Subcutaneous abdominal adipose tissue (tissue), 5 donors: ENCODE results near the gene UTF1.
"Not testable (repeated sequence)": the region's sequence is repeated elsewhere in the genome, so short reads cannot be mapped to it uniquely, and the experiment has no call there.

Source experiments
- H3K27ac ChIP-seq: one replicate; pipeline ENCODE4 v1.7.0; 2013; ENCODE audit warnings: low read depth, mild to moderate bottlenecking, inconsistent platforms, low read length, moderate library complexity
- H3K27me3 ChIP-seq, 5 donors: one replicate each; pipeline ENCODE4 v1.7.0; 2013; ENCODE audit warnings: low read length in 5 of 5, inconsistent platforms in 1 of 5; ENCODE audit not compliant: control insufficient read depth in 5 of 5, insufficient read depth in 4 of 5
- H3K36me3 ChIP-seq, 5 donors: one replicate each; pipeline ENCODE4 v1.7.0; 2013; ENCODE audit warnings: low read length in 5 of 5; ENCODE audit not compliant: control insufficient read depth in 5 of 5, insufficient read depth in 5 of 5
- H3K4me1 ChIP-seq, 5 donors: one replicate each; pipeline ENCODE4 v1.7.0; 2013; ENCODE audit warnings: low read length in 5 of 5, mild to moderate bottlenecking in 3 of 5, moderate library complexity in 1 of 5; ENCODE audit not compliant: control insufficient read depth in 5 of 5, insufficient read depth in 5 of 5
- H3K4me3 ChIP-seq, 5 donors: one replicate each; pipeline ENCODE4 v1.7.0; 2013; ENCODE audit warnings: low read length in 5 of 5, low read depth in 1 of 5
- H3K9ac ChIP-seq, 5 donors: one replicate each; pipeline ENCODE4 v1.7.0; 2013; ENCODE audit warnings: low read length in 5 of 5, mild to moderate bottlenecking in 4 of 5, moderate library complexity in 3 of 5
- H3K9me3 ChIP-seq, 5 donors: one replicate each; pipeline ENCODE4 v1.7.0; 2013; ENCODE audit warnings: low read length in 5 of 5; ENCODE audit not compliant: control insufficient read depth in 5 of 5
- donor health status: healthy.
- donor health status: healthy.
- donor health status: healthy.
- donor health status: healthy.
- donor health status: healthy.

UTF1 gene

GRCh38 chr10:133262696-133263095 is 32.7 kb downstream of the UTF1 start:
- no peaks in the 10 kb centered on the region for H3K36me3 ChIP-seq
- H3K27me3 ChIP-seq = no peaks in the 10 kb centered on the region
- H3K4me3 ChIP-seq = peak overlapping the region in 2 of 5 donors; percentile 54 to 57
- peak overlapping the region in 1 of 5 donors; percentile 30 for H3K9ac ChIP-seq
- no peaks in the 10 kb centered on the region for H3K9me3 ChIP-seq
- no peak overlapping the region for H3K27ac ChIP-seq
- H3K4me1 ChIP-seq = peaks cover 6 to 72% (median 63%) of the 10 kb centered on the region in 5 donors

- H3K27ac ChIP-seq = no peak overlapping the region
- no peaks in the 10 kb centered on the region for H3K36me3 ChIP-seq
- H3K9me3 ChIP-seq = no peaks in the 10 kb centered on the region
- no peaks in the 10 kb centered on the region for H3K27me3 ChIP-seq
- no peak overlapping the region for H3K9ac ChIP-seq
- peaks cover 6 to 63% (median 53%) of the 10 kb centered on the region in 5 donors for H3K4me1 ChIP-seq
- H3K4me3 ChIP-seq = no peak overlapping the region
Measured at GRCh38 chr10:133263674-133264073, 33.7 kb downstream of the UTF1 start.

- H3K27me3 ChIP-seq = no peaks in the 10 kb centered on the region
- no peaks in the 10 kb centered on the region for H3K36me3 ChIP-seq
- no peaks in the 10 kb centered on the region for H3K9me3 ChIP-seq
- no peak overlapping the region for H3K9ac ChIP-seq
- no peak overlapping the region for H3K4me3 ChIP-seq
- H3K27ac ChIP-seq = no peak overlapping the region
- H3K4me1 ChIP-seq = peaks cover 4 to 55% (median 45%) of the 10 kb centered on the region in 5 donors
Measured at GRCh38 chr10:133264461-133264860, 34.4 kb downstream of the UTF1 start.

GRCh38 chr10:133265052-133265451 is 35.0 kb downstream of the UTF1 start:
- not testable (repeated sequence) for H3K27me3 ChIP-seq, H3K9ac ChIP-seq, H3K9me3 ChIP-seq, H3K4me3 ChIP-seq, H3K27ac ChIP-seq, H3K36me3 ChIP-seq
- H3K4me1 ChIP-seq = peaks cover 3 to 49% (median 39%) of the 10 kb centered on the region in 5 donors

DNA sequence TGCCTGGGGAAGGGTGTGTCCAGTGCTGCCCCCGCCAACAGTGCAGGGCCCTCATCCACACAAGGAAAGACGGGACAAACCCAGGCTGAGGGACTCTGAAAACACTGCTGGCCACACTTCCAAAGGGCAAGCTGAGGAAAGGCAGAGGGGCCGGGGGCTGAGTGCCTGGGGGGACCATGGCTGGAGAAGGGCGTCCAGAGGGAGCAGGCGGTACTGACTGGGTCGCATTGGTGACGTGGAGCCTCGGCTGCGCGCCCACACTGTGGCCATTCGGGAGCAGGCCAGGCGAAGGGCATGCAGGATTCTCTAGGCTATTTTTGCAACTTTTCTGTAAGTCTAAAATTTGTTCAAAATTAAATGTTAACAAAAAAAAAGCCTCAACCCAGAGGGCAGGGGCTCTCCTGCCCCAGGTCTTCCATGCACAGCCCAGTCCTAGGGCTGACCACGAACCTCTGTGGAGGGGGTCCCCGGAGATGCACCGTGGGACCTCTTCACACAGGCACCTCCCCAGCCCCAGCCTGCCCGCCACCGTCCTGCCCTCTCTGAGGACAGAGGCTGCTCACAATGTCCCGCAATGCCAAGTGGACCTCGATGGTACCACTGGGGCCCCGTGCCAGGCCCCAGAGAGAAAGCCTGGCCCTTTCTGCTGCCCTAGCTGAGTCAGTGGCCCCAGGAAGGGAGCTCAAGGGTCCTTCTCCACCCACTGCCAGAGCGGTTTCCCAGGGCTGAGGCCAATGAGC is 36.2 kb downstream of the UTF1 start:
- no peaks in the 10 kb centered on the region for H3K9me3 ChIP-seq
- no peak overlapping the region for H3K27ac ChIP-seq
- H3K4me1 ChIP-seq = peaks cover 3 to 37% (median 28%) of the 10 kb centered on the region in 5 donors
- no peaks in the 10 kb centered on the region for H3K27me3 ChIP-seq
- peaks cover 0 to 8% (median 3%) of the 10 kb centered on the region in 5 donors for H3K36me3 ChIP-seq
- no peak overlapping the region for H3K9ac ChIP-seq
- peak overlapping the region in 2 of 5 donors; percentile 30 to 50 for H3K4me3 ChIP-seq

- Histone ChIP-seq H3K9me3 (no peaks in the 10 kb centered on the region), H3K27ac (no peak overlapping the region), H3K9ac (no peak overlapping the region), H3K4me1 (peaks cover 3 to 31% (median 23%) of the 10 kb centered on the region in 5 donors), H3K4me3 (no peak overlapping the region), H3K27me3 (no peaks in the 10 kb centered on the region), H3K36me3 (peaks cover 0 to 12% (median 3%) of the 10 kb centered on the region in 5 donors)
Measured at GRCh38 chr10:133267293-133267692, 37.3 kb downstream of the UTF1 start.

DNA sequence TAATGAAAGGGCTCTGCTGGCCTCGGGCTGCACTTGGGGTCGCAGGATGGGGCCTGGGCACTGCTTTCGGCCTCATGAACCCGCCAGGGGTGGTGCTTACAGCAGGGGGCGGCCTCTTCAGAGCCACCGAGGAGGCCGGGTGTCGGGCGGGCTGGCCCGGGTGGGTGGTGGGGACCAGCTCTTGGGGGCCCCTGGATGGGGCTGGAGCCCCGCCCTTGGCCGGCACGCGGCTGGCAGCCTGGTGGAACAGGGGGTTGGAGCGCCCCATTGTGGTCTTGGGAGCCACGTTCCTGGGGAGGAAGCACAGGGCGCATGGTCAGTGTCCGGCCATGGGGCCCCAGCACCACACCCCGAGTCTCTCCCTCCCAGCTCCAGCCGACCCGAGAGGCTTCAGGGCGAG is 37.8 kb downstream of the UTF1 start:
- no peaks in the 10 kb centered on the region for H3K9me3 ChIP-seq
- peaks cover 0 to under 1% (median 0%) of the 10 kb centered on the region in 5 donors for H3K27me3 ChIP-seq
- no peak overlapping the region for H3K9ac ChIP-seq
- H3K27ac ChIP-seq = no peak overlapping the region
- H3K36me3 ChIP-seq = peaks cover 0 to 12% (median 3%) of the 10 kb centered on the region in 5 donors
- peaks cover 0 to 26% (median 19%) of the 10 kb centered on the region in 5 donors for H3K4me1 ChIP-seq
- no peak overlapping the region for H3K4me3 ChIP-seq

DNA sequence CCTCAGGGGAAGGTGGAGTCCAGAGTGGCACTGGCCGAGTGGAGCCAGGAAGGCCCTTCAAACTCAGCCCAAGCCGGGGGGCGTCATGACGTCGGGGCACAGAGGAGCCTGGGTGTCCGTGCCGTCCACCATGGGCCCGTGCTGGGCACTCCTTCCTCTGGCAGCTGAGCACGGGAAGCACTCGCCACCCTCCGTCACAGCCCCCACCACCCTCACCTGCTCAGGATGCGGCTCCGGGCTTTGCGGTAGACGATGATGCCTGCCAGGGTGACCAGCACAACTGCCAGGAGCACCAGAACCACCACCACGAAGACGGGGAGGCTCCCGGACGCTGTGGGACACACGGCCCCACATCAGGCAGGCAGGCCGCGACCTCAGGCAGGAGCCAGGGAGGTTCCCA is 38.5 kb downstream of the UTF1 start:
- no peaks in the 10 kb centered on the region for H3K9me3 ChIP-seq
- H3K27me3 ChIP-seq = peaks cover 0 to 7% (median 0%) of the 10 kb centered on the region in 5 donors
- peaks cover 0 to 24% (median 19%) of the 10 kb centered on the region in 5 donors for H3K4me1 ChIP-seq
- H3K9ac ChIP-seq = no peak overlapping the region
- H3K27ac ChIP-seq = no peak overlapping the region
- no peak overlapping the region for H3K4me3 ChIP-seq
- H3K36me3 ChIP-seq = peaks cover 0 to 12% (median 3%) of the 10 kb centered on the region in 5 donors

- Histone ChIP-seq H3K4me1 (peaks cover 0 to 21% (median 19%) of the 10 kb centered on the region in 5 donors), H3K9me3 (no peaks in the 10 kb centered on the region), H3K27me3 (peaks cover 0 to 10% (median 3%) of the 10 kb centered on the region in 5 donors), H3K27ac (no peak overlapping the region), H3K36me3 (peaks cover 0 to 12% (median 3%) of the 10 kb centered on the region in 5 donors), H3K9ac (no peak overlapping the region), H3K4me3 (no peak overlapping the region)
Measured at GRCh38 chr10:133269367-133269766, 39.4 kb downstream of the UTF1 start.

- Histone ChIP-seq H3K27ac (no peak overlapping the region), H3K36me3 (peaks cover 0 to 12% (median 3%) of the 10 kb centered on the region in 5 donors), H3K9ac (no peak overlapping the region), H3K27me3 (peaks cover 0 to 16% (median 11%) of the 10 kb centered on the region in 5 donors), H3K9me3 (no peaks in the 10 kb centered on the region), H3K4me3 (no peak overlapping the region), H3K4me1 (peaks cover 0 to 16% (median 15%) of the 10 kb centered on the region in 5 donors)
Measured at GRCh38 chr10:133270204-133270603, 40.2 kb downstream of the UTF1 start.
